KMS-11 (cell line): ENCODE data around the gene CNTFR.

ENCODE experiments used
- H2AFZ ChIP-seq: fragments of 200-600 bp; sonication (generic); 2 replicates; pipeline ENCODE4 v1.6.1; 2016; ENCODE audit warnings: antibody characterized with exemption, mixed run types, low read depth
- H3K27ac ChIP-seq: fragments of 200-600 bp; sonication (generic); 2 replicates; pipeline ENCODE4 v1.6.1; 2016; ENCODE audit warnings: mild to moderate bottlenecking, mixed run types
- H3K27me3 ChIP-seq: fragments of 200-600 bp; sonication (generic); 2 replicates; pipeline ENCODE4 v1.6.1; 2017; ENCODE audit warnings: mild to moderate bottlenecking, low read depth, mixed run types, moderate library complexity; ENCODE audit not compliant: insufficient read depth
- H3K36me3 ChIP-seq: fragments of 200-600 bp; sonication (generic); 2 replicates; pipeline ENCODE4 v1.6.1; 2017; ENCODE audit warnings: mild to moderate bottlenecking, mixed run types; ENCODE audit not compliant: insufficient read depth
- H3K4me1 ChIP-seq: fragments of 200-600 bp; sonication (generic); 2 replicates; pipeline ENCODE4 v1.6.1; 2016; ENCODE audit warnings: mild to moderate bottlenecking, low read depth, mixed run types; ENCODE audit not compliant: poor library complexity, severe bottlenecking
- H3K4me2 ChIP-seq: fragments of 200-600 bp; sonication (generic); 2 replicates; pipeline ENCODE4 v1.7.0; 2016; ENCODE audit warnings: mild to moderate bottlenecking, mixed run types
- H3K4me3 ChIP-seq: fragments of 200-600 bp; sonication (generic); IDR thresholded peaks from 2 replicates; pipeline ENCODE4 v1.6.1; 2017; ENCODE audit warnings: low read depth, low read length, mixed read lengths; ENCODE audit not compliant: insufficient read depth
- H3K79me2 ChIP-seq: fragments of 200-600 bp; sonication (generic); 2 replicates; pipeline ENCODE4 v1.6.1; 2016; ENCODE audit warnings: low read depth, mixed run types; ENCODE audit not compliant: insufficient read depth
- H3K9ac ChIP-seq: fragments of 200-600 bp; sonication (generic); 2 replicates; pipeline ENCODE4 v1.6.1; 2016; ENCODE audit warnings: mild to moderate bottlenecking, mixed run types
- H4K20me1 ChIP-seq: fragments of 200-600 bp; sonication (generic); 2 replicates; pipeline ENCODE4 v1.6.1; 2016; ENCODE audit warnings: mild to moderate bottlenecking, mixed run types; ENCODE audit not compliant: insufficient read depth
- CTCF ChIP-seq: fragments of 200-600 bp; sonication (generic); conservative IDR thresholded peaks from 2 replicates; pipeline ENCODE4 v1.6.1; 2017; ENCODE audit warnings: low read depth, mild to moderate bottlenecking, antibody characterized with exemption, low read length, moderate library complexity, mixed read lengths

Gene CNTFR

GRCh38 chr9:34553511-34554021, 36.0 kb downstream of the CNTFR start:
- no peak for TF ChIP-seq CTCF
- Histone ChIP-seq H2AFZ (no peak overlapping the region), H3K9ac (no peak overlapping the region), H3K27ac (no peak overlapping the region), H3K4me1 (no peaks in the 10 kb centered on the region), H4K20me1 (no peaks in the 10 kb centered on the region), H3K36me3 (no peaks in the 10 kb centered on the region), H3K4me3 (no peak overlapping the region), H3K79me2 (no peaks in the 10 kb centered on the region), H3K27me3 (peaks cover 51% of the 10 kb centered on the region), H3K4me2 (no peak overlapping the region)

GRCh38 chr9:34552986-34553385, 36.5 kb downstream of the CNTFR start:
- no peak for TF ChIP-seq CTCF
- no peaks in the 10 kb centered on the region for H4K20me1 ChIP-seq
- H3K4me3 ChIP-seq = no peak overlapping the region
- no peak overlapping the region for H3K27ac ChIP-seq
- no peak overlapping the region for H2AFZ ChIP-seq
- no peak overlapping the region for H3K4me2 ChIP-seq
- no peaks in the 10 kb centered on the region for H3K36me3 ChIP-seq
- H3K79me2 ChIP-seq = no peaks in the 10 kb centered on the region
- no peak overlapping the region for H3K9ac ChIP-seq
- H3K27me3 ChIP-seq = peaks cover 56% of the 10 kb centered on the region
- no peaks in the 10 kb centered on the region for H3K4me1 ChIP-seq

GRCh38 chr9:34552606-34552981, 36.9 kb downstream of the CNTFR start:
- H2AFZ ChIP-seq = no peak overlapping the region
- H3K4me1 ChIP-seq = no peaks in the 10 kb centered on the region
- H3K79me2 ChIP-seq = no peaks in the 10 kb centered on the region
- no peak for TF ChIP-seq CTCF
- no peaks in the 10 kb centered on the region for H3K36me3 ChIP-seq
- H4K20me1 ChIP-seq = no peaks in the 10 kb centered on the region
- no peak overlapping the region for H3K4me2 ChIP-seq
- no peak overlapping the region for H3K9ac ChIP-seq
- peaks cover 57% of the 10 kb centered on the region for H3K27me3 ChIP-seq
- no peak overlapping the region for H3K27ac ChIP-seq
- no peak overlapping the region for H3K4me3 ChIP-seq

GRCh38 chr9:34551751-34552605, 37.5 kb downstream of the CNTFR start:
- Histone ChIP-seq H3K9ac (no peak overlapping the region), H4K20me1 (no peaks in the 10 kb centered on the region), H3K4me2 (no peak overlapping the region), H3K27me3 (peaks cover 57% of the 10 kb centered on the region), H3K4me3 (no peak overlapping the region), H3K27ac (no peak overlapping the region), H3K4me1 (no peaks in the 10 kb centered on the region), H3K79me2 (no peaks in the 10 kb centered on the region), H2AFZ (no peak overlapping the region), H3K36me3 (no peaks in the 10 kb centered on the region)
- TF ChIP-seq CTCF = no peak
